Measurements from ENCODE around the gene LRMDA. TPM values are rescaled to one million over a fixed set of nuclear protein-coding genes. Genes with fewer than 3 reads are reported as not detected.

The LRMDA gene
- total RNA-seq, 6 experiments from 2014 or later, result 0.32 TPM; not detected in 5

DNA sequence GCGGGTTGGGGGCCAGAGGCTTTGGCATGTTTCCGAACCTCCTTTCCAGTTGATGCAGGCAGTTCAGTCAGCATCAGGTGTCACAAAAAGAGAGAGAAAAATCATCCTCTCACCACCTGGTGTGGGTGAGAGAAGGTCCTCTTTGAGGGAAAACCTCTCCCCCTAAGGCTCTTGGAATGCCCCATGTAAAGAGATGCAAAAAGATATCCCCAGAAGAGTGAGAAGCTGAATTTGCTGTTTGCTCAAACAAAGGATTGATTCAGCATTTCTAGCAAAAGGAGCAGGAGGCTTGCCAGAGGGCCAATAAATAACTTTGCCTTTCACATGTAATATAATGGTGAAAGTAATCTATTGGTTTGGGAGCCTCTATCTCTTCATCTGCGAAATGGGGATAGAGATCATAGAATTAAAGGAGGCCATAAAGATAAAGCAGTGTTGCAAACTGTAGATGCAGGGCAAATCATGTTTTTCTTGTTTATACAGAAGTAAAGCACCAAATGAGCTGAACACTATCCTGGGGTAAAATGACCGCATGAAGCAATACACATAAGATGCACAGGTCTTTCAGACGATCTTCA lies 425.9 kb downstream of the LRMDA start:
- H3K36me3 Mint-ChIP-seq (ENCODE audit: low read depth), result no peaks in the 10 kb centered on the region
- no peaks in the 10 kb centered on the region for H3K27me3 Mint-ChIP-seq (ENCODE audit: insufficient read depth)
- no peak overlapping the region for H3K27ac Mint-ChIP-seq
- H3K9me3 Mint-ChIP-seq, result peaks cover 6% of the 10 kb centered on the region; the same call in 1 of the 2 replicates
- no peak overlapping the region for H3K4me3 Mint-ChIP-seq
- no peak for DNase-seq
- H3K4me1 Mint-ChIP-seq (ENCODE audit: low read depth), result no peaks in the 10 kb centered on the region
- TF ChIP-seq, protein P1, sequence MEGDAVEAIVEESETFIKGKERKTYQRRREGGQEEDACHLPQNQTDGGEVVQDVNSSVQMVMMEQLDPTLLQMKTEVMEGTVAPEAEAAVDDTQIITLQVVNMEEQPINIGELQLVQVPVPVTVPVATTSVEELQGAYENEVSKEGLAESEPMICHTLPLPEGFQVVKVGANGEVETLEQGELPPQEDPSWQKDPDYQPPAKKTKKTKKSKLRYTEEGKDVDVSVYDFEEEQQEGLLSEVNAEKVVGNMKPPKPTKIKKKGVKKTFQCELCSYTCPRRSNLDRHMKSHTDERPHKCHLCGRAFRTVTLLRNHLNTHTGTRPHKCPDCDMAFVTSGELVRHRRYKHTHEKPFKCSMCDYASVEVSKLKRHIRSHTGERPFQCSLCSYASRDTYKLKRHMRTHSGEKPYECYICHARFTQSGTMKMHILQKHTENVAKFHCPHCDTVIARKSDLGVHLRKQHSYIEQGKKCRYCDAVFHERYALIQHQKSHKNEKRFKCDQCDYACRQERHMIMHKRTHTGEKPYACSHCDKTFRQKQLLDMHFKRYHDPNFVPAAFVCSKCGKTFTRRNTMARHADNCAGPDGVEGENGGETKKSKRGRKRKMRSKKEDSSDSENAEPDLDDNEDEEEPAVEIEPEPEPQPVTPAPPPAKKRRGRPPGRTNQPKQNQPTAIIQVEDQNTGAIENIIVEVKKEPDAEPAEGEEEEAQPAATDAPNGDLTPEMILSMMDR (IDR thresholded peaks at IDR 0.05), result no peak

DNA sequence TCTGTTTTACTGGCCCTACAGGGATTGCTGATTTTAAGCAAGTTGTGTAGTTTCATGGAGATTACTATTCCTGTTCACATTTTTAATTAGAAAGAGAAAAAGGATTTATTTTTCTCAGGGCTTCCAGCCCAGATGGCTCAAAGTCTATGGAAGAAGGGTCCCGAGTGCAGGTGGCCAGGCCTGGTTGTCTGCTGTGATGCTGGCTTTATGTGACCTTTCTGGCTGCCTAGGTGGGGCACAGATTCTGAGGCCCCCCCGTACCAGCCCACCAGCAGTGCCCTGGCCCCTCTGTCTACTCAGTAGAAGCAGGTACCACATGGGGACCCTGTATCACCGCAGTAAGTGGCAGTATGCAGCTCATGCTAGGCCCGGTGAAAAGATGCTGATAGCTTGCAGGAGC lies 426.5 kb downstream of the LRMDA start:
- TF ChIP-seq, protein P1 (IDR thresholded peaks at IDR 0.05), result no peak
- DNase-seq, result no peak
- no peaks in the 10 kb centered on the region for H3K36me3 Mint-ChIP-seq (ENCODE audit: low read depth)

DNA sequence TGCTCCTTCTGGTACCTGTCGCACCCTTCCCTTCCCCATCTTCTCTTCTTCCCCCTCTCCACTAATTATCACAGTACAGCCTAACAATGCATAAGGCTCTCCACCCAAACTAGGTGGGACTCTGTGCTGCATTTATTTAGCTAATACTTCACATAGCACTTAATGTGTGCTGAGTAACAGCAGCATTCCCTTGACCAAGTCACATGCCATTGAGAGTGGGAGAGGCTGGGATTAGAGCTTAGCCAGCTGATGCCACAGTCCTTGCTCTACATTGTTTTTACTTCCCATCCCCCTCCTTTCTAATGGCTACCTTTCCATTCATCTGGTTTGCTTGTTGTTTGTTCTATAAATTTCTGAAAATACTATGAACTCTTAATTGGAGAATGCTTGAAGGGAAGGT lies 426.9 kb downstream of the LRMDA start:
- peaks cover 6% of the 10 kb centered on the region; the same call in 1 of the 2 replicates for H3K9me3 Mint-ChIP-seq

More for the DNA sequence above, 426.5 kb downstream of the LRMDA start:
- Mint-ChIP-seq H3K9me3 (peaks cover 6% of the 10 kb centered on the region; the same call in 1 of the 2 replicates), H3K4me3 (no peak overlapping the region), H3K27ac (no peak overlapping the region), H3K4me1 (ENCODE audit: low read depth) (no peaks in the 10 kb centered on the region), H3K27me3 (ENCODE audit: insufficient read depth) (no peaks in the 10 kb centered on the region; the same call in 1 of the 2 replicates)

DNA sequence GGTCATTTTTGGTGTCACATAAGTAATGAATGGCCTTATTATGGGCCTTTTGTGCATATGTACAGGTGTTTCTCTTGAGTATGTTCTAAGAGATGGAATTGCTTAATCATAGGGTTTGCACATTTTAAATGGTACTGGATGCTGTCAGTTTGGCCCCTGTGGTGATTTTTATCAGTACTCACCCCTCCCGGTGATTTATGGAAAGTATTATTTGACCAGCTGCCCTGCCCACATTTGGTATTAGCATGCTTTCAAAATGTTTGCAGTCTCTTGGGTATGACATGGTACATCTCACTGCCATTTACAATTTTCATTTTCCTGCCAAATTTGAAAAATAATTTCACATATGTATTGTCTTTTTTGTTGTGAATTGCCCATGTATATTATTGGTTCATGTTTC lies 427.7 kb downstream of the LRMDA start:
- Mint-ChIP-seq H3K27ac (no peak overlapping the region), H3K36me3 (ENCODE audit: low read depth) (no peaks in the 10 kb centered on the region), H3K9me3 (peaks cover 6% of the 10 kb centered on the region; the same call in 1 of the 2 replicates), H3K27me3 (ENCODE audit: insufficient read depth) (no peaks in the 10 kb centered on the region; the same call in 1 of the 2 replicates), H3K4me3 (no peak overlapping the region), H3K4me1 (ENCODE audit: low read depth) (no peaks in the 10 kb centered on the region)
- DNase-seq, result no peak
- TF ChIP-seq, protein P1 (IDR thresholded peaks at IDR 0.05), result no peak

More for the DNA sequence above, 426.9 kb downstream of the LRMDA start:
- TF ChIP-seq, protein P1 (IDR thresholded peaks at IDR 0.05), result no peak
- no peak overlapping the region for H3K27ac Mint-ChIP-seq
- H3K4me1 Mint-ChIP-seq (ENCODE audit: low read depth), result no peaks in the 10 kb centered on the region
- no peak overlapping the region for H3K4me3 Mint-ChIP-seq
- no peak for DNase-seq
- H3K36me3 Mint-ChIP-seq (ENCODE audit: low read depth), result no peaks in the 10 kb centered on the region
- no peaks in the 10 kb centered on the region; the same call in 1 of the 2 replicates for H3K27me3 Mint-ChIP-seq (ENCODE audit: insufficient read depth)

DNA sequence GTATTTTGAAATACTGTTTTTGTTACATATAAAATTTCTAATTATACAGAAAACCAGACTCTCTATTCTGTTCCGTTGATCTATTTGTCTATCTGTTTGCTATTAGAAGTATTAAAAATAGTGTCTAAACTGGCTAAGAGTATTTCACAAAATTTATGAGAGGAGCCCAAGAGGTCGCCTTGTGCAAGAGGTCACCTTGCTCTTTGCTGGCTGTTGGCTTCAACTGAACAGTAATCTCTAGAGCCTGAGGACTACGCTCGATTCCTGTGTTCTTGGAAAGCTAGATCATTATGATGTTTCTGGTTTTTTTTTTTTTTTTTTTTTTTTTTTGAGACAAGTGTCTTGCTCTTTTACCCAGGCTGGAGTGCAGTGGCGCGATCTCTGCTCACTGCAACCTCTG lies 428.6 kb downstream of the LRMDA start:
- TF ChIP-seq, protein P1 (IDR thresholded peaks at IDR 0.05), result no peak
- no peak overlapping the region for H3K27ac Mint-ChIP-seq
- no peaks in the 10 kb centered on the region; the same call in 1 of the 2 replicates for H3K27me3 Mint-ChIP-seq (ENCODE audit: insufficient read depth)
- H3K9me3 Mint-ChIP-seq, result peaks cover 6% of the 10 kb centered on the region; the same call in 1 of the 2 replicates
- H3K4me3 Mint-ChIP-seq, result no peak overlapping the region
- no peak for DNase-seq
- H3K4me1 Mint-ChIP-seq (ENCODE audit: low read depth), result no peaks in the 10 kb centered on the region
- H3K36me3 Mint-ChIP-seq (ENCODE audit: low read depth), result no peaks in the 10 kb centered on the region
